SU-DHL-6 (cell line): ENCODE data around the gene PDPK1.

Experiments used
- CTCF ChIP-seq: fragments of 200-600 bp; sonication (generic); IDR thresholded peaks from one replicate; pipeline ENCODE4 v1.5.1; 2017; ENCODE audit warnings: antibody characterized with exemption, mild to moderate bottlenecking, low read length, moderate library complexity; ENCODE audit not compliant: insufficient read depth, poor library complexity, severe bottlenecking
- EZH2phosphoT487 ChIP-seq: fragments of 200-600 bp; sonication (generic), shearing (Covaris generic); conservative IDR thresholded peaks from 2 replicates; pipeline ENCODE4 v1.6.1; 2018; ENCODE audit warnings: mild to moderate bottlenecking, antibody characterized with exemption, low read length, moderate library complexity, mixed read lengths

GRCh38 chr16:2516391-2517240 is 21.2 kb upstream of the PDPK1 start:
- no peak for TF ChIP-seq CTCF
- no peak for TF ChIP-seq EZH2phosphoT487
